Sciatic nerve (tissue), 2 donors: ENCODE measurements around the gene TMEM151A. TPM values are rescaled to one million over a fixed set of nuclear protein-coding genes. Genes with fewer than 3 reads are reported as not detected.

Experiments
- ATAC-seq: fragments of 200-7000 bp; cut with Tn5 transposase; one replicate; pipeline ENCODE4 v1.9.1; 2020; ENCODE audit warnings: mild to moderate bottlenecking, moderate library complexity
- DNase-seq: peaks from one replicate; pipeline ENCODE4 v3.0.0-alpha.2; 2020; ENCODE audit warnings: low spot score
- intact Hi-C: fragments of 100-400 bp; cut with DNase I; formaldehyde crosslinking; loops from one replicate; pipeline ENCODE4 v1.14.2; 2022
- total RNA-seq: library from RNA; stranded (reverse); fragmentation: NEBNext Ultra II Directional; extraction: Animal tissue kit (Norgen Biotek cat#: 25700); gene quantifications from one replicate; pipeline ENCODE4 v1.2.1, GENCODE V29; 2021
- donor health status: DM: no; HTN: no; CAD: no.
- donor health status: DM: no; HTN: no; CAD: no.

Gene TMEM151A
- total RNA-seq, 1 donor from 2014 or later: 0.31 TPM

DNA sequence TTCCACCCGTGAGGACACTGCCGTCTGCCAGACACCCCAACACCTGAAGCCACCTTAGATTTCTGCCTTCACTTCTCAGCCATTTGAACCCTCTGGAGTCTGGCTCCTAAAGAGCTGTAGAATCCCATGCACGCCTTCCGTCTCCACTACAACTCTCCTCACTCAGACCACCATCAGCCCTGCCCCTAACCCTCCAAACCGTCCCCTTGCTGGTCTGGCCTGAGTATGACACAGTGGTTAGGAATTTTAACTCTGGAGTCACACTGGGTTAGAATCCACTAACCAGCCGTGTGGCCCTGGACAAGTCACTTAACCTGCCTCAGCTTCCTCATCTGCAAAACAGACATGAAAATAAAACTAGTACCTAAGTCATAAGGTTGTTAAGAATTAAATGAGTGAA is 10.7 kb upstream of the TMEM151A start:
- ATAC-seq (no peak), DNase-seq (no peak)
- intact Hi-C loops: no loop called here

DNA sequence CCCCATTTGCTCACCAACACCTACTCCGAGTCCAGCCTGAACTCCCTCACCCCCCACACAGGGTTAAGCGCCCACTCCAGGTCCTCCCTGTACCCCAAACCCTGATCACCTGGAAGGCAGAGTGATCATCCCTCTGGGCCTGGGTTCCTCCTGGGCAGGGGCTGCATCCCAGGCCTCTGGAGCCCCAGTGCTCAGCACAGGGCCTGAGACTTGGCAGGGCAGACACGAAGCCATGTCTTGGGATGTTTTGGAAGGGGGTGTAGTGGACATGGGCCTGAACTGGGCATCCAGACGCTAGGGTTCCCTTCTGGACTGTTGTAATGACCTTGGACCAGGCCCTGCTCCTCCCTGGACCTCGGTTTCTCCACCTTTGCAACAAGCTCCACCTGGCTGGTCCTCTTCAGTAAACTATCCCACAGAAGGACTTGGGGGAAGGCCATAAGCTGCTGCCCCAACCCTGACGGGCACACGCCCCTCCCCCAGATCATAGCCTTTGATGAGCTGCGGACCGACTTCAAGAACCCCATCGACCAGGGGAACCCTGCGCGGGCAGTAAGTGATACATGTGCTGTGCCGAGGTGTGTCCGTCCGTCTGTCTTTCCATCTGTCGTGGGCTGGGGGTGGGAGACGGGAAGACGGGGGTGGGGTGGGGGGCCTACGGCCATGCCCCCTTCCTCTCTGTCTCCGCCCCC is 9.8 kb upstream of the TMEM151A start:
- DNase-seq (no peak), ATAC-seq (no peak)
- intact Hi-C loops: no loop called here

DNA sequence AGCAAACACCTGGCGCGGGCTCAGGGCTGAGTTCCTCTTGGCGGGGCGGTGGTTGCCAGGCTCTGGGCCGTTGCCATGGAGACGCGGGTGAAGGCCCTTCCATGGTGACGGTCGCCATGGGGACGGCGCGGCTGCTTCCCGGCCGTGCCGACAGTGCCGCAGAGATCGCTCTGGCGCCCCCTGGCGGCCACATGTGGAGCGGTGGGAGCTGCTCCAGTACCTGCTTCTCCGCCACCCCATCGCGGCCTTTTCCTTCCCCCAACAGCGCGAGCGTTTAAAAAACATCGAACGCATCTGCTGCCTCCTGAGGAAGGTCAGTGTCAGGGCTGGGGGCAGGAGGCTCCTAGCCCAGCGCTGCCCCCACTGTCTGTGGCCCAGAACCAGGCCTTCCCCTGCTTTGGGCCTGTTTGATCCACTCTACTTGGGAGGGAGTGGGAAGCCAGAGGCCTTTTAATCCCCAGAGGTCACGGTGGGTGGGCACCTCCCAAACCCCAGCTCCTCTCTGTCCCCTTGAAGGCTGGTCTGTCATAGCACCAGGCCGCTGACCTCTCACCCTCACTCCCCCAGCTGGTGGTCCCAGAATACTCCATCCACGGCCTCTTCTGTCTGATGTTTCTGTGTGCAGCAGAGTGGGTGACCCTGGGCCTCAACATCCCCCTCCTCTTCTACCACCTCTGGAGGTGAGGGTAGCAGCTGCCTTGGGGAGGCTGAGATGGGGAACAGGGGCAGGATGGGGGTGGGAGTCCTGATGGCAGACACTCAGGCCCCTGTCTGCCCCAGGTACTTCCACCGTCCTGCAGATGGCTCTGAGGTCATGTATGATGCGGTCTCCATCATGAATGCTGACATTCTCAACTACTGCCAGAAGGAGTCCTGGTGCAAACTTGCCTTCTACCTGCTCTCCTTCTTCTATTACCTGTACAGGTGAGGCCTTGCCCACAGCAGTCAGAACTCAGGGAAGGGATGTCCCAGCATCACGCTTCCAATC is 8.9 kb upstream of the TMEM151A start:
- intact Hi-C loops: no loop called here
- DNase-seq (peak; percentile 99), ATAC-seq (peak; percentile 92)

DNA sequence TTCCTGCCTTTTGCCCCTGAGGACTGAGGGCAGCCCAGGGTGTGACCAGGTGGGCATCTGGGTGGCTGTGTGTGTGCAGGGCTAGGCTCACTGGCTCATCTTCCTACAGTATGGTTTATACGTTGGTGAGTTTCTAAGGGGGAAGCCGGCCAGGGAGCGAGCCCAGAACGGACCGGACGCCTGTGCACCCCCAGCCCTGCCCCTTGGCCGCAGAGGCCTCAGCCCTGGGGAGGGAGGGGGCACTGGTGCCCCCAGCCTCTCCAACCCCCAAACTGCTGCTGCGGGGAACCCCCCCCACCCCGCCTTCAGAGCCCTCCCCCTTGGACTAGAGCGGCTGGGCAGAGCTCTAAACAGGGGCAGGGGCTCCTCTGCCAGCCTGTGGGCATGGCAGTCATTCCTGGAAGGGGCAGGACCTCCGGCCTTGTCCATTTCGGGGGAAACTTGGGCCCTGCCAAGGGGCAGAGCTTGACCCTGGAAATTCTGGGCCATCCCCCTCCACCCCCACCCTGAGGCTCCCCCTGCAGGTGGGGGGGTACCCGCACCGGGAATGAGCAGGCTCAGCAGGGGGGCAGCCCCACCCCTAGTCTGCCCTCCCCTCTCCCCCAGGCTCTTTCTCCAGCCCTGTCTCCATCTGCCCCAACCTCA is 8.1 kb upstream of the TMEM151A start:
- intact Hi-C loops: no loop called here
- no peak for ATAC-seq
- DNase-seq: no peak

GRCh38 chr11:66284526-66285078 is 7.1 kb upstream of the TMEM151A start:
- DNase-seq (no peak), ATAC-seq (no peak)
- intact Hi-C loops: no loop called here

DNA sequence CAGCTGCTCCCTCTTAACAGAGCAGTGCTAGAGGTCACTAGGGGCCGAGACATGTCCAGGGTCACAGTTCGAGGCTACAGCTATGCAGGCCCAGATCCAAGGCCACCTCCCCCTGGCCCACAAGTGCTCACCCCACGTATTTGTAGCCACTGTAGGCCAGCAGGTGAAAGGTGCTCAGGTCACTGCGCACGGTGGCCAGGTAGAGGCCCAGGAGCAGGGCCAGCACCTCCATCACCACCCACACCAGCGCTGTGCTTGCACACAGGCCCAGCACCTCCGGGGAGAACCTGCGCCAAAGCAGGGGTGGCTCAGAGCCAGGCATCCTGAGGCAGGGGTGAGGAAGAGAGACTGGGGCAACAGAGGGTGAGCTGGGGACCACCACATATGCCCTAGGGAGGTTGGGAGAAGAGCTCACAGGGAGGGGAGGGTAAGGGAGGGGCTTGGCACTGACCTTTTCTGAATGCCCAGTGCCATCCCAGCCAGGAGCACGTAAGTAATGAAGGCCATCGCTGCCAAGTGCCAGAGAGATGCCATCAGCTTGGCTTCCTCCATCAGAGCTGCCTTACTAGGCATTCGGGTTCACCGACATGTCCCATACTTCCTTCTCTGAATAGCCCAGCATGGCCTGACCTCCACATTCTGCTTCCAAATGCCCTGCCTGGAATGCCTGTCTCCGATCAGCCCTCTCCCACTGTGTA is 6.3 kb upstream of the TMEM151A start:
- intact Hi-C loops: no loop called here
- ATAC-seq (no peak), DNase-seq (no peak)

DNA sequence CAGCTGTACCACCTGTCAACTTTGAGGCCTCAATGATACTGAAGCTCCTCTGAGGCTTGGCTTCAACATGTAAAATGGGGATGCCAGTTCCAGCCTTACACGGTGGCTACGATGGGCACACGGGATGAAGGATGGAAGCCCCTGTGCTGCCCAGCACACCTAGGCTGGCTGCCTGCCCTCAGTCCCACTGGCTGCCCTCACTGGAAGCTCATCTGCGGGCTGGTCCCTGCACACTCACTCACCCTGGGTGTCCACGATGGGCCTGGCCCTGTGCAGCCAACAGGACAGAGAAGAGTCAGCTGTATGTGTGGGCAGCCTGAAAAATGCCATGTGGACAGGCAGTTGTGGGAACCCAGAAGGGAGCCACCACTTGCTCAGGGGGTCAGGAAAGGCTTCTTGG is 5.0 kb upstream of the TMEM151A start:
- no peak for DNase-seq
- intact Hi-C loops: no loop called here
- no peak for ATAC-seq

GRCh38 chr11:66287211-66287888 is 4.3 kb upstream of the TMEM151A start:
- ATAC-seq: no peak

DNA sequence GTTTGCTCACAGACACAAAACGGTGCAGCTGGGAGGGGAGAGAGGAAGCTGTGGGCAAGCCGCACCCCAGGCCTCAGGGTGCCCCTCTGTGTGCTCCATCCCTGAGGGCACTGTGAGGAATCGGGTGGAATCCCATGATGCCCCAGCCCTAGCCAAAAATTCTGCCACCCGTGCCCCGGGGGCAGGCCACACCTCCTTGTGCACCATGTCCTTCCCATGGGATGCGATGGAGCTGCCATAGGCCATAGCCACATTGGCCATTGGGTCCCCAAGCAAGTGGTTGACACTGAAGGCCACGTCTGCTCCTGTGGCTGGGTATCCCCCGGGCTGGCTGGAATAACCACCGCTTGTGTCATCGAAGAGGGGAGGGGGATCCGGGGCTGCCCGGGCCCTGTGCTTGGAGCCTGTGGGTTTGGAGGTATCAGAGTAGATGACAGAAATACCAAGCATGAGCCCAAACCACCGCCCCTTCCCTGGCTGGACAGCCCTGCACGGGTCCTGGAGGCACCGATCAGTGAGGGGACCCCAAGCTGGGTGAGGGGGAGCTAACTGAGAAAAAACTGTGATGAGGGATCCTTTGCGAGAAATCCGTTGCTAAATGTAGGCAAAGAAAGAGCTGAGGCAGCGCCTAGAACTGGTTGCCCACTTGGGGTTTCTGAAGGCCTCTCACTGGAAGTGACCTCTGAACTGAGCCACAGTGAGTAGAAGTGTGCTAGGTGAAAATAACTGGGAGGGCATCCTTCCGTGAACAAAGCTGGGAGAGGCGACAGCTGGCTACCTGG is 3.6 kb upstream of the TMEM151A start:
- DNase-seq (no peak), ATAC-seq (no peak)
- intact Hi-C loops: no loop called here

More at GRCh38 chr11:66287211-66287888, 4.3 kb upstream of the TMEM151A start:
- DNase-seq: no peak
- intact Hi-C loops: no loop called here

GRCh38 chr11:66288671-66289547 is 2.8 kb upstream of the TMEM151A start, which contains the start of gene YIF1A:
Gene YIF1A (minus strand): TSS chr11:66289143. CDS start chr11:66288985, 158 bp downstream.
- ATAC-seq: peak; percentile 98
- intact Hi-C loops: no loop called here
- DNase-seq: peak; percentile 98

DNA sequence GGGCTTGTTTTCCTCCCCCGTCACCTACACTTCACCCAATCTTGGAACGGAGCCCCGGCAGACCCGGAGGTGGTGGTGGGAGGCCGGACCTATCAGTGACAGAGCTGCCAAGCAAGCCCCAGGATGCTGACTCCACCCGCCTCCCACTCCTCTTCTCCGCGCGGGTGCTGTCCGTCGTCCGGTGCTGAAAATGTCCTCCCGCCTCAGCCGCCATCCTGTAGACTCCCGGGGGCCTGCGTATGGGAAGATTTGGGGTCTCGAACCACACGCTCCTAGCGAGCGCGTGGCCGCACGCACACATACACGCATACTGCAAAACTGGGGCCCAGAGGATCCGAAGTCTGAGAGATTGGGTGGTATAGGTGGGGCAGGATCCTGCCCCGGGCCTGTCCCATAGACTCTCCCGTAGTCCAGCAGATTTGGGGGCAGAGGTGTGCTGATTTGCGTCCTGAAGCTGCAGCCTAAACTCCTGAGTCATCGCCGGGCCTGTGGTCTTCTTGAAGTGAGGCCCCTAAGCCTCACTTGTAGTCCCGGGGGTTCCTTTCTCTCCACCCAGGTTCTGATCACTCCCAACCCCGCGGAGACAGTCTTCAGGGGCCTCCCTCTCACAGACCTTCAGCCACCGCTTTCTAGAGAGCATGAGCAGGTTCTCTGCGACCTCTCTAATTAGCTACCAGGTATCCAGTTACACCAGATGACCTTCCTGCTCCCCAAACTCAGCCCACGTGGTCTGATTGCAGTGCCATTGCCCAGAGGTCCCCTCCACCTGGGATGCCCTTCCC is 2.0 kb upstream of the TMEM151A start:
- intact Hi-C loops: no loop called here
- DNase-seq (peak; percentile 88), ATAC-seq (peak; percentile 76)

GRCh38 chr11:66290330-66290621 is 1.4 kb upstream of the TMEM151A start:
- intact Hi-C loops: no loop called here
- no peak for ATAC-seq
- no peak for DNase-seq

DNA sequence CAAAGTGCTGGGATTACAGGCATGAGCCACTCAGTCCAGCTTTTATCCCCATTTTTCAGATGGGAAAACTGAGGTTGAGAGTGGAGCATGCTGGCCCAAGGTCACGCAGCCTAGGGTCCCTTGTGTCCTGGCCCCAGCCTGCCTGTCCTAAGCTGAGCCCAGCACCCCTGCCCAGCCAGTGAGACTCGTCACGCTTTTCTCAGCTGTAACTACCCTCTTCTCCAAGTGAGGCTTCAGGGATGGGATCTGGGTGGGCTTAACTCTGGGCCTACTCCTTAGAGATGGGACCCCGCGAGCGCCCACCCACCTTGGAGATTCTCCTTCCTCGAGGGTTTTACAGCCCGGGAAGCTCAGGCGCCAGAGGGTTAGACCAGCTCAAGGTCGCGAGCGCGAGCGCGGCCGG is 390 bp upstream of the TMEM151A start:
- DNase-seq: no peak
- intact Hi-C loops: no loop called here
- no peak for ATAC-seq

- DNase-seq (no peak), ATAC-seq (no peak)
- intact Hi-C loops: no loop called here
Observed at GRCh38 chr11:66292543-66293332, 1.0 kb downstream of the TMEM151A start.

DNA sequence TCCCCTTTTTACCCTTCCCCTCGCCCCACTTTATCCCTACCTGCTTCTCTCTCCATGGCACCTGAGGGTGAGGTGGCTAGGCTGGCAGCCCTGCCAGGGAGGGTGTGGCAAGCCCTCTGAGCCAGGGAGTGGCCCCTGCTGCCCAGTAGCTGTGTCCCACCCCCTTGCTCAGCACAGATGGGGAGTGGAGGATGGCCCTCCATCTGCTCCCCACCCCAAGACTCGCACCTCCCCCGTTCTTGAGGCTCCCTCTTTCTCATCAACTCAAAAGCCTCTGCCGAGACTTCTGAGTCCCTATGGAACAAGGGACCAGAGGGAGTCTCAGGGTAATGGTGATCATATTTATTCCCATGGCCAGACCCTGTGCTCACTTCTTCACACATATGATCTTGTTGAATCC is 1.7 kb downstream of the TMEM151A start:
- DNase-seq: no peak
- intact Hi-C loops: no loop called here
- no peak for ATAC-seq
